Measurements from ENCODE around the gene ZNF627.
A peak's percentile ranks its signal among the peaks of the same experiment; 100 is the strongest.

ZNF627 gene

GRCh38 chr19:11560404-11561051 is 36.8 kb upstream of the ZNF627 start (continued):
- TF ChIP-seq SCRT1 (tag by site-specific recombination; IDR thresholded peaks at IDR 0.05; ENCODE audit: borderline replicate concordance) (no peak), ZNF311 (tag by site-specific recombination; IDR thresholded peaks at IDR 0.05; ENCODE audit: borderline replicate concordance) (no peak), PRDM6 (tag by site-specific recombination; IDR thresholded peaks at IDR 0.05) (no peak), IKZF3 (tag by site-specific recombination; IDR thresholded peaks at IDR 0.05) (no peak), ZNF785 (tag by site-specific recombination; IDR thresholded peaks at IDR 0.05) (no peak), ZNF354C (tag by site-specific recombination; IDR thresholded peaks at IDR 0.05; ENCODE audit: borderline replicate concordance, low read depth) (no peak), ZBTB49 (tag by site-specific recombination; IDR thresholded peaks at IDR 0.05; ENCODE audit: low read depth) (no peak), SCRT2 (tag by site-specific recombination; IDR thresholded peaks at IDR 0.05) (no peak), ZNF658 (tag by site-specific recombination; IDR thresholded peaks at IDR 0.05) (no peak), ZNF2 (tag by site-specific recombination; IDR thresholded peaks at IDR 0.05) (no peak), ZNF266 (tag by site-specific recombination; IDR thresholded peaks at IDR 0.05; ENCODE audit: low read depth) (no peak), ZBTB21 (tag by site-specific recombination; IDR thresholded peaks at IDR 0.05) (no peak), ZNF654 (tag by site-specific recombination; IDR thresholded peaks at IDR 0.05; ENCODE audit: low read depth) (peak; percentile 82), ZNF423 (tag by site-specific recombination; IDR thresholded peaks at IDR 0.05) (no peak), ZBTB48 (tag by site-specific recombination; IDR thresholded peaks at IDR 0.05) (peak; percentile 35; the same call in 1 of the 2 replicates), ZBTB17 (tag by site-specific recombination; IDR thresholded peaks at IDR 0.05) (peak; percentile 51; the same call in 1 of the 2 replicates), ZNF623 (tag by site-specific recombination; IDR thresholded peaks at IDR 0.05) (no peak), ZNF184 (tag by site-specific recombination; IDR thresholded peaks at IDR 0.05) (0 out of 2 replicates have a peak, but pooled peaks have one; percentile 33)
- TF ChIP-seq, protein P1, sequence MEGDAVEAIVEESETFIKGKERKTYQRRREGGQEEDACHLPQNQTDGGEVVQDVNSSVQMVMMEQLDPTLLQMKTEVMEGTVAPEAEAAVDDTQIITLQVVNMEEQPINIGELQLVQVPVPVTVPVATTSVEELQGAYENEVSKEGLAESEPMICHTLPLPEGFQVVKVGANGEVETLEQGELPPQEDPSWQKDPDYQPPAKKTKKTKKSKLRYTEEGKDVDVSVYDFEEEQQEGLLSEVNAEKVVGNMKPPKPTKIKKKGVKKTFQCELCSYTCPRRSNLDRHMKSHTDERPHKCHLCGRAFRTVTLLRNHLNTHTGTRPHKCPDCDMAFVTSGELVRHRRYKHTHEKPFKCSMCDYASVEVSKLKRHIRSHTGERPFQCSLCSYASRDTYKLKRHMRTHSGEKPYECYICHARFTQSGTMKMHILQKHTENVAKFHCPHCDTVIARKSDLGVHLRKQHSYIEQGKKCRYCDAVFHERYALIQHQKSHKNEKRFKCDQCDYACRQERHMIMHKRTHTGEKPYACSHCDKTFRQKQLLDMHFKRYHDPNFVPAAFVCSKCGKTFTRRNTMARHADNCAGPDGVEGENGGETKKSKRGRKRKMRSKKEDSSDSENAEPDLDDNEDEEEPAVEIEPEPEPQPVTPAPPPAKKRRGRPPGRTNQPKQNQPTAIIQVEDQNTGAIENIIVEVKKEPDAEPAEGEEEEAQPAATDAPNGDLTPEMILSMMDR (tag by site-specific recombination; IDR thresholded peaks at IDR 0.05): peak; percentile 58; the same call in 1 of the 2 replicates
- TF ChIP-seq, protein P2, sequence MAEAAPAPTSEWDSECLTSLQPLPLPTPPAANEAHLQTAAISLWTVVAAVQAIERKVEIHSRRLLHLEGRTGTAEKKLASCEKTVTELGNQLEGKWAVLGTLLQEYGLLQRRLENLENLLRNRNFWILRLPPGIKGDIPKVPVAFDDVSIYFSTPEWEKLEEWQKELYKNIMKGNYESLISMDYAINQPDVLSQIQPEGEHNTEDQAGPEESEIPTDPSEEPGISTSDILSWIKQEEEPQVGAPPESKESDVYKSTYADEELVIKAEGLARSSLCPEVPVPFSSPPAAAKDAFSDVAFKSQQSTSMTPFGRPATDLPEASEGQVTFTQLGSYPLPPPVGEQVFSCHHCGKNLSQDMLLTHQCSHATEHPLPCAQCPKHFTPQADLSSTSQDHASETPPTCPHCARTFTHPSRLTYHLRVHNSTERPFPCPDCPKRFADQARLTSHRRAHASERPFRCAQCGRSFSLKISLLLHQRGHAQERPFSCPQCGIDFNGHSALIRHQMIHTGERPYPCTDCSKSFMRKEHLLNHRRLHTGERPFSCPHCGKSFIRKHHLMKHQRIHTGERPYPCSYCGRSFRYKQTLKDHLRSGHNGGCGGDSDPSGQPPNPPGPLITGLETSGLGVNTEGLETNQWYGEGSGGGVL (tag by site-specific recombination; IDR thresholded peaks at IDR 0.05): no peak
